ENCODE measurements around the gene TNPO2. TPM values are rescaled to one million over a fixed set of nuclear protein-coding genes. Genes with fewer than 3 reads are reported as not detected.

The TNPO2 gene
- total RNA-seq, 1 experiment from 2014 or later = 89.5 TPM

GRCh38 chr19:12764698-12765097 lies 41.0 kb upstream of the TNPO2 start:
- peaks cover 20% of the 10 kb centered on the region for H3K36me3 Mint-ChIP-seq (ENCODE audit: insufficient read depth, unreplicated experiment)
- ChIA-PET POLR2A (interaction anchor here (0.6 to 2.0 kb wide), 2 partner anchors 33 to 83 kb away, joined by 4 to 6 read pairs; no protein-coding TSS in a partner anchor), CTCF (interaction anchor here (0.6 to 13.2 kb wide), 10 partner anchors 7 to 84 kb away, joined by 3 to 307 read pairs (median 4); partner anchors contain the start of genes BEST2, JUNB, PRDX2 and THSD8)
- H3K27ac Mint-ChIP-seq (ENCODE audit: low read depth, unreplicated experiment) = no peak overlapping the region
- no peaks in the 10 kb centered on the region for H3K9me3 Mint-ChIP-seq (ENCODE audit: unreplicated experiment)
- no peaks in the 10 kb centered on the region for H3K27me3 Mint-ChIP-seq (ENCODE audit: insufficient read depth, unreplicated experiment)
- no peak overlapping the region for H3K4me3 Mint-ChIP-seq (ENCODE audit: unreplicated experiment)
- intact Hi-C loops (cut with micrococcal nuclease) = no loop called here
- TF ChIP-seq, protein P1, sequence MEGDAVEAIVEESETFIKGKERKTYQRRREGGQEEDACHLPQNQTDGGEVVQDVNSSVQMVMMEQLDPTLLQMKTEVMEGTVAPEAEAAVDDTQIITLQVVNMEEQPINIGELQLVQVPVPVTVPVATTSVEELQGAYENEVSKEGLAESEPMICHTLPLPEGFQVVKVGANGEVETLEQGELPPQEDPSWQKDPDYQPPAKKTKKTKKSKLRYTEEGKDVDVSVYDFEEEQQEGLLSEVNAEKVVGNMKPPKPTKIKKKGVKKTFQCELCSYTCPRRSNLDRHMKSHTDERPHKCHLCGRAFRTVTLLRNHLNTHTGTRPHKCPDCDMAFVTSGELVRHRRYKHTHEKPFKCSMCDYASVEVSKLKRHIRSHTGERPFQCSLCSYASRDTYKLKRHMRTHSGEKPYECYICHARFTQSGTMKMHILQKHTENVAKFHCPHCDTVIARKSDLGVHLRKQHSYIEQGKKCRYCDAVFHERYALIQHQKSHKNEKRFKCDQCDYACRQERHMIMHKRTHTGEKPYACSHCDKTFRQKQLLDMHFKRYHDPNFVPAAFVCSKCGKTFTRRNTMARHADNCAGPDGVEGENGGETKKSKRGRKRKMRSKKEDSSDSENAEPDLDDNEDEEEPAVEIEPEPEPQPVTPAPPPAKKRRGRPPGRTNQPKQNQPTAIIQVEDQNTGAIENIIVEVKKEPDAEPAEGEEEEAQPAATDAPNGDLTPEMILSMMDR (IDR thresholded peaks at IDR 0.05; ENCODE audit: unreplicated experiment) = no peak
- peaks cover 10% of the 10 kb centered on the region for H3K4me1 Mint-ChIP-seq (ENCODE audit: insufficient read depth, unreplicated experiment)
- BruUV-seq (replicated peaks) = no TSS peak
- DNase-seq (ENCODE audit: unreplicated experiment) = no peak

GRCh38 chr19:12763100-12763499 lies 39.4 kb upstream of the TNPO2 start:
- peaks cover 10% of the 10 kb centered on the region for H3K4me1 Mint-ChIP-seq (ENCODE audit: insufficient read depth, unreplicated experiment)
- peaks cover 15% of the 10 kb centered on the region for H3K36me3 Mint-ChIP-seq (ENCODE audit: insufficient read depth, unreplicated experiment)
- ChIA-PET POLR2A (interaction anchor here (0.6 to 1.0 kb wide), 5 partner anchors 13 to 48 kb away, joined by 3 to 4 read pairs (median 3); partner anchors contain the start of genes JUNB and TRIR), CTCF (interaction anchor here (0.5 to 13.2 kb wide), 8 partner anchors 11 to 128 kb away, joined by 3 to 307 read pairs (median 10); partner anchors contain the start of genes BEST2, HOOK2, JUNB and PRDX2)
- no peak overlapping the region for H3K4me3 Mint-ChIP-seq (ENCODE audit: unreplicated experiment)
- intact Hi-C loops (cut with micrococcal nuclease) = no loop called here
- TF ChIP-seq, protein P1 (IDR thresholded peaks at IDR 0.05; ENCODE audit: unreplicated experiment) = no peak
- no peaks in the 10 kb centered on the region for H3K27me3 Mint-ChIP-seq (ENCODE audit: insufficient read depth, unreplicated experiment)
- no peak overlapping the region for H3K27ac Mint-ChIP-seq (ENCODE audit: low read depth, unreplicated experiment)
- BruUV-seq (replicated peaks) = no TSS peak
- no peak for DNase-seq (ENCODE audit: unreplicated experiment)
- H3K9me3 Mint-ChIP-seq (ENCODE audit: unreplicated experiment) = no peaks in the 10 kb centered on the region

GRCh38 chr19:12759686-12760085 lies 36.0 kb upstream of the TNPO2 start:
- peaks cover 5% of the 10 kb centered on the region for H3K4me1 Mint-ChIP-seq (ENCODE audit: insufficient read depth, unreplicated experiment)
- H3K36me3 Mint-ChIP-seq (ENCODE audit: insufficient read depth, unreplicated experiment) = no peaks in the 10 kb centered on the region
- no peaks in the 10 kb centered on the region for H3K27me3 Mint-ChIP-seq (ENCODE audit: insufficient read depth, unreplicated experiment)
- DNase-seq (ENCODE audit: unreplicated experiment) = no peak
- no peak overlapping the region for H3K4me3 Mint-ChIP-seq (ENCODE audit: unreplicated experiment)
- TF ChIP-seq, protein P1 (IDR thresholded peaks at IDR 0.05; ENCODE audit: unreplicated experiment) = no peak
- ChIA-PET POLR2A (interaction anchor here (0.8 to 3.4 kb wide), 9 partner anchors 8 to 89 kb away, joined by 3 to 15 read pairs (median 5); partner anchors contain the start of genes BEST2, GET3 and TRIR), CTCF (interaction anchor here (0.6 to 13.2 kb wide), 29 partner anchors 7 to 1374 kb away, joined by 3 to 307 read pairs (median 5); partner anchors contain the start of genes BEST2, GET3, HOOK2 and JUNB)
- no TSS peak for BruUV-seq (replicated peaks)
- H3K9me3 Mint-ChIP-seq (ENCODE audit: unreplicated experiment) = no peaks in the 10 kb centered on the region
- intact Hi-C loops (cut with micrococcal nuclease) = loop anchor here (1.0 kb wide), 2 partner anchors 37 to 88 kb away; no protein-coding TSS in a partner anchor
- H3K27ac Mint-ChIP-seq (ENCODE audit: low read depth, unreplicated experiment) = no peak overlapping the region

DNA sequence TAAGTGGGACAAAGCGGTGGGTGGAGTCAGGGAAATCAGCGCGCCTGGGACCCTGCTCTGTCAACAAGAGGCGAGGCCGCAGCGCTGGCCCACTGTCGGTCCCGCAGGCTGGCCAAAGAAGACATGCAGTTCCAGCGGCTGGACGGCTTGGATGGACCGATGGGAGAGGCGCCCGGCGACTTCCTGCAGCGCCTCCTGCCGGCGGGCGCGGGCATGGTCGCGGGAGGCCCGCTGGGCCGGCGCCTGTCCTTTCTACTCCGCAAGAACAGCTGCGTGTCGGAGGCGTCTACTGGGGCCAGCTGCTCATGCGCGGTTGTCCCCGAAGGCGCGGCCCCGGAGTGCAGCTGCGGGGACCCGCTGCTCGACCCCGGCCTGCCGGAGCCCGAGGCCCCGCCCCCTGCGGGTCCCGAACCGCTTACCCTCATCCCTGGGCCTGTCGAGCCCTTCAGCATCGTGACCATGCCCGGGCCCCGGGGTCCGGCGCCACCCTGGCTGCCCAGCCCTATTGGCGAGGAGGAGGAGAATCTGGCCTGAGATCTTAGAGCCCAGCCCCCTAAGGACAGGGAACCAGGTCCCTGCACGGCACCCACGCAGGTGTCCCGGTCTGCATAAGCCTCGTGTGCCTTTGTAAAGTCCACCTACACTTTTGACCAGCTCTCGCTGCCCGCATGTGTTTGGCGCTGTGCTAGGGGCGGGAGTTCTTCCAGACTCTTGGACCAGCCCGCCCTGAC lies 34.0 kb upstream of the TNPO2 start:
- Mint-ChIP-seq H3K36me3 (ENCODE audit: insufficient read depth, unreplicated experiment) (no peaks in the 10 kb centered on the region), H3K4me3 (ENCODE audit: unreplicated experiment) (peak overlapping the region; percentile 35), H3K27ac (ENCODE audit: low read depth, unreplicated experiment) (no peak overlapping the region), H3K4me1 (ENCODE audit: insufficient read depth, unreplicated experiment) (peaks cover 5% of the 10 kb centered on the region), H3K27me3 (ENCODE audit: insufficient read depth, unreplicated experiment) (no peaks in the 10 kb centered on the region), H3K9me3 (ENCODE audit: unreplicated experiment) (no peaks in the 10 kb centered on the region)
- intact Hi-C loops (cut with micrococcal nuclease) = loop anchor here (1.0 kb wide), 2 partner anchors 24 to 40 kb away; no protein-coding TSS in a partner anchor
- CTCF ChIA-PET = interaction anchor here (0.6 to 13.2 kb wide), 18 partner anchors 9 to 108 kb away, joined by 3 to 307 read pairs (median 6); partner anchors contain the start of genes JUNB, PRDX2, THSD8 and TNPO2
- POLR2A ChIA-PET = interaction anchor here (1.0 to 3.4 kb wide), 6 partner anchors 8 to 38 kb away, joined by 3 to 14 read pairs (median 4); partner anchors contain the start of genes GET3 and TRIR
- BruUV-seq (replicated peaks) = no TSS peak
- TF ChIP-seq, protein P1 (IDR thresholded peaks at IDR 0.05; ENCODE audit: unreplicated experiment) = peak; percentile 97
- DNase-seq (ENCODE audit: unreplicated experiment) = peak; percentile 72

Data from MCF 10A (cell line).